Erythroblast (primary cell): ENCODE measurements around the gene SNX21.
A peak's percentile ranks its signal among the peaks of the same experiment; 100 is the strongest.

Experiments used
- DNase-seq, 2 experiments: peaks; one replicate each; lab custom pipeline; 2025; lab: John Stamatoyannopoulos, UW
- GATA1 ChIP-seq: IDR thresholded peaks from 2 replicates; pipeline ENCODE4 v1.6.1; 2011; ENCODE audit warnings: low read depth, mild to moderate bottlenecking, control low read depth, low read length, moderate library complexity
- POLR2A ChIP-seq: IDR thresholded peaks from 2 replicates; pipeline ENCODE4 v1.6.1; 2011; ENCODE audit warnings: mild to moderate bottlenecking, low read length

SNX21 gene

GRCh38 chr20:45833883-45834796 lies 541 bp downstream of the SNX21 start:
- TF ChIP-seq POLR2A = no peak

DNA sequence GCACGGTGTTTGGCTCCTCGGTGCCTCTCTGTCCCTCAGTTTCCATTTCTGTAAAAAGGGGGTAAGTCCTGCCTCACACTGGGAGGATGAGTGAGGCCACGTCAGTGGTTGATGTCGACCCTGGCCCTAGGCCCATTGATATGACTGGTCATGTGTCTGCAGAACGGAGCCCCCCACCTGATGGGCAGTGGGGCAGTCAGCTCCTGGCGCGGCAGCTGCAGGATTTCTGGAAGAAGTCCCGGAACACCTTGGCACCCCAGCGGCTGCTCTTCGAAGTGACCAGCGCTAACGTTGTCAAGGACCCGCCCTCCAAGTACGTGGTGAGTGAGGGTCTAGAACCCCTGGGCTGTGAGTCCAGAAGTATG lies 1.2 kb downstream of the SNX21 start:
- DNase-seq = no peak
- TF ChIP-seq POLR2A (no peak), GATA1 (no peak)

More at GRCh38 chr20:45833883-45834796, 541 bp downstream of the SNX21 start:
- peak; percentile 13 to 40 for DNase-seq

GRCh38 chr20:45835329-45835765 lies 1.7 kb downstream of the SNX21 start:
- TF ChIP-seq GATA1 = no peak
- no peak for TF ChIP-seq POLR2A
- peak in 1 of 2 experiments; percentile 26 for DNase-seq

DNA sequence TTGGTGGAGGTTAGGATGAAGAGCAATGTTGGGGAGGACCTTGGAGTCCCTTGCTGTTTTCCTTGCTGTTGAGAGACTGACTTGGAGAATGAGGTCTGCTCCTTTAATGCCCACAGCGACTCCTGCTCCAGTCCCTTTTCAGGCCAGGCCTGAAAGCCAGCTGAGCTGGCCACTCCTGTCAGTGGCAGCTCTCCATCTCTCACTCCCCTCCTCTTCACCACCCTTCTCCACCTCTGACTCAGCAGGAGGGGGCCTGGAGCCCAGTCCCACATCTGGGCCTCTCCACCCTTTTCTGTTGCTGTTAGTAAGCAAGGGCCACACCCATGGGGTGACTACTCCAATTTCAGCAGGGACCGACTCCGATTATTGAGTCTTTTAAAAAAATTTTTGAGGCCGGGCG lies 2.2 kb downstream of the SNX21 start:
- no peak for TF ChIP-seq GATA1
- no peak for TF ChIP-seq POLR2A
- DNase-seq = peak; percentile 72 to 83

DNA sequence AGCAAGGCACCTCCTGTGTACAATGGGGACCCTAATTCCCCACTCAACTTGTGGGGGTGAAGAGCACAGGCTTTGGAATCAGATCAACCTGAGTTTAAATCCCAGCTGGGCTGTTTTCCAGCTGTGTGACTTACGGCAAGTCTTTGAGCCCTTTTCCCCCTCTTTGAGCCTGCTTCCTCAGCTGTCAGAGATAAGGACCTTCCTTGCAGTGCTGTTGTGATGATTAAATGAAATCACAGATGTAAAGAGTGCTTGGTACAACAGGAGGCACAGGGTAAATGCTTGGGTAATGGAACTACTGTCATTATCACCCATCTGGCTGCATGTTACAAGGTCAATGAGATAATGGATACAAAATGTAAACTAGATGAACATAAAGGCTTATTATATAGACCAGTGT lies 3.2 kb downstream of the SNX21 start:
- DNase-seq = peak; percentile 70 to 89
- TF ChIP-seq GATA1 (no peak), POLR2A (no peak)

DNA sequence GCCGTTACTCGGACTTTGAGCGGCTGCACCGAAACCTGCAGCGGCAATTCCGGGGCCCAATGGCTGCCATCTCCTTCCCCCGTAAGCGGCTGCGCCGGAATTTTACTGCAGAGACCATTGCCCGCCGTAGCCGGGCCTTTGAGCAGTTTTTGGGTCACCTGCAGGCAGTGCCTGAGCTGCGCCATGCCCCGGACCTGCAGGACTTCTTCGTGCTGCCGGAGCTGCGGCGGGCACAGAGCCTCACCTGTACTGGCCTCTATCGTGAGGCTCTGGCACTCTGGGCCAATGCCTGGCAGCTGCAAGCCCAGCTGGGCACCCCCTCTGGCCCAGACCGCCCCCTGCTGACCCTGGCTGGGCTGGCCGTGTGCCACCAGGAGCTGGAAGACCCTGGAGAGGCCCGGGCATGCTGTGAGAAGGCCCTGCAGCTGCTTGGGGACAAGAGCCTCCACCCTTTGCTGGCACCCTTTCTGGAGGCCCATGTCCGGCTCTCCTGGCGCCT lies 7.2 kb downstream of the SNX21 start:
- no peak for DNase-seq
- TF ChIP-seq POLR2A = no peak
- no peak for TF ChIP-seq GATA1

DNA sequence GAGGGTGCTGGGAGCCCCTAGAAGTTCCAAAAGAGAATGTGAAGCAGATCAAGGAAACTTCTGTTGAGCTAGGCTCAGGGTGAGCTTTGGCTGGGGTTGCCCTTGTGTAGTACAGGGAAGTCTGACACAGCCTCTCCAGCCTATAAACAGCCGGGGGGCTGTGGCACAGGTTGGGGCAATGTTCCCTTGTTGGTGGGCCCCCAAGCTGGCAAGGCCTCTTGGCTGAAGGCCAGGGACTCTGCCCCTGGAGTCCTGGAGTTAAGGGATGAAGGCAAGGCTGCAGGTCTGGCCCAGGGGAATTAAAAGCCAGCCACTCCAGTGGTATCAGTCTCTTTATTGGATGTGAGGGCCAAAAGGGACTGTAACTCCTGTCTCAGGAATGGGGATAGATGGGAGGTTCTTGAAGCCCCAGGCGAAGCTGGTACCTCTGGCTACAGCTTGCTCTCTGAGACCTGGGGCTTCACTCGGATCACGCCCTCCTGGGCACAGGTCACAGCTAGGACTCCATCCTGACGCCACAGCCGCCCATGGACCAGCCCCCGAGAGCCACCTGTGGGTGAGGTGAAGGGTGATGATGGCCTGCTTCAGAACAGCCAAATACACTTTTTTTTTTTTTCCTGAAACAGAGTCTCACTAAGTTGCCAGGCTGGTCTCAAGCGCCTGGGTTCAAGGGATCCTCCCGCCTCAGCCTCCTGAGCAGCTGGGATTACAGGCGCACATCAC lies 8.0 kb downstream of the SNX21 start:
- DNase-seq = no peak
- TF ChIP-seq POLR2A = no peak
- TF ChIP-seq GATA1 = no peak

- DNase-seq = no peak
- TF ChIP-seq POLR2A (no peak), GATA1 (no peak)
Observed at GRCh38 chr20:45842169-45842812, 8.7 kb downstream of the SNX21 start.

DNA sequence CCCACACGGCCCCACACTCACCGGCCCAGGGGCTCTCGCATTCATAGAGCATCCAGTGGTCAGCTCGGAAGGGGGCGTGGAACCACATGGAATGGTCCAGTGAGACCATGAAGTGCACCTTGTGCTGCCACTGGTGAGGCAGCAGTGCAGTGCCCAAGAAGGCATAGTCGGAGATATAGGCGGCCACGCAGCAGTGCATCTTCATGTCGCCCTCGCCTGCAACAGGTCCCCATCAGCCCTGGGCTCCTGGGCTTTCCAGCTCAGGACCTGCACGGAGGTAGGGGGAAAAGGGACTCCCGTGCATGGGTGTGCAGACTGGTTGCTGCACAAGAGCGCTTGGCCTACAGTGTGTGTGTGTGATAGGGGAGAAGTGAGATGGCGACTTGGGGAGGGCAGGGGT lies 9.9 kb downstream of the SNX21 start:
- no peak for DNase-seq
- TF ChIP-seq GATA1 = no peak
- no peak for TF ChIP-seq POLR2A

- DNase-seq = no peak
- TF ChIP-seq GATA1 = no peak
- TF ChIP-seq POLR2A = no peak
Observed at GRCh38 chr20:45845452-45845851, 11.9 kb downstream of the SNX21 start.

GRCh38 chr20:45848421-45848820 lies 14.8 kb downstream of the SNX21 start:
- no peak for TF ChIP-seq GATA1
- no peak for TF ChIP-seq POLR2A

GRCh38 chr20:45848969-45849582 lies 15.5 kb downstream of the SNX21 start:
- TF ChIP-seq GATA1 (no peak), POLR2A (no peak)
- DNase-seq = no peak

More at GRCh38 chr20:45848421-45848820, 14.8 kb downstream of the SNX21 start:
- no peak for DNase-seq

DNA sequence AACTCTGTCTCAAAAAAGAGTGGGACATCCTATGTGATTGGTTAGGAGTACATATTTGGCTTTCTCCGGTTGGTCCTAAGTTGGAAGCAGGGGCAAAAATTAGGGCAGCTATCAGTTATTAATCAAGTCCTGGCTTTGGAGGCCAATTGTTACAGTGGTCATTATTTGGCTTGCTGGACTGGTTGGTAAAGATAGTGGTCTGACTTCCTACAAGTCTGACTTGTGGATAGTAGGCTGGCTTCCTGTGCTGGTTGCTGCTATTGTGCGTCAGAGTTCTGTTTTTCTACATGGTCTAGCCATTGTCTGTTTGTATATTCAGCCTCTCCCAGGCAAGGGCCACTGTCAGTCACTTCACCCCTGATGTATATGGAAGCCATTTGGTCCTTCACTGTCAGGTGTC lies 16.6 kb downstream of the SNX21 start:
- TF ChIP-seq POLR2A = no peak
- no peak for TF ChIP-seq GATA1
- peak in 1 of 2 experiments; percentile 21 for DNase-seq
